NCI-H146 treated with DMSO at 0.1 percent for 48 hours (cell line): ENCODE data around the gene APBB2.

Experiments
- DNase-seq: peaks from one replicate; lab custom pipeline; 2025; ENCODE audit not compliant: unreplicated experiment; lab: John Stamatoyannopoulos, UW

The APBB2 gene

GRCh38 chr4:40875507-40876150 is 338.7 kb downstream of the APBB2 start:
- DNase-seq: no peak

GRCh38 chr4:40874901-40875300 is 339.4 kb downstream of the APBB2 start:
- no peak for DNase-seq

GRCh38 chr4:40874331-40874730 is 340.0 kb downstream of the APBB2 start:
- no peak for DNase-seq

GRCh38 chr4:40871695-40872250 is 342.6 kb downstream of the APBB2 start:
- no peak for DNase-seq

GRCh38 chr4:40870150-40870549 is 344.2 kb downstream of the APBB2 start:
- DNase-seq: no peak

GRCh38 chr4:40865696-40866095 is 348.6 kb downstream of the APBB2 start:
- no peak for DNase-seq

GRCh38 chr4:40864531-40864930 is 349.8 kb downstream of the APBB2 start:
- no peak for DNase-seq

GRCh38 chr4:40858962-40859361 is 355.4 kb downstream of the APBB2 start:
- no peak for DNase-seq

- no peak for DNase-seq
Measured at GRCh38 chr4:40857956-40858355, 356.4 kb downstream of the APBB2 start.

- DNase-seq: peak; percentile 59
Measured at GRCh38 chr4:40856840-40857362, 357.4 kb downstream of the APBB2 start.

- no peak for DNase-seq
Measured at GRCh38 chr4:40856277-40856839, 358.0 kb downstream of the APBB2 start.

GRCh38 chr4:40850496-40850895 is 363.8 kb downstream of the APBB2 start:
- no peak for DNase-seq

- no peak for DNase-seq
Measured at GRCh38 chr4:40848940-40849339, 365.4 kb downstream of the APBB2 start.

GRCh38 chr4:40848251-40848650 is 366.1 kb downstream of the APBB2 start:
- peak; percentile 92 for DNase-seq

GRCh38 chr4:40846532-40846931 is 367.8 kb downstream of the APBB2 start:
- DNase-seq: no peak

- no peak for DNase-seq
Measured at GRCh38 chr4:40845154-40845835, 369.0 kb downstream of the APBB2 start.

- DNase-seq: no peak
Measured at GRCh38 chr4:40844261-40844660, 370.1 kb downstream of the APBB2 start.

- no peak for DNase-seq
Measured at GRCh38 chr4:40843696-40844095, 370.6 kb downstream of the APBB2 start.

GRCh38 chr4:40842725-40843423 is 371.5 kb downstream of the APBB2 start:
- peak; percentile 48 for DNase-seq

GRCh38 chr4:40842318-40842717 is 372.0 kb downstream of the APBB2 start:
- DNase-seq: no peak

GRCh38 chr4:40840985-40841571 is 373.3 kb downstream of the APBB2 start:
- peak; percentile 89 for DNase-seq
